WTC11 (cell line): ENCODE data around the gene PPP2R3A. TPM values are rescaled to one million over a fixed set of nuclear protein-coding genes. Genes with fewer than 3 reads are reported as not detected.

Experiments used
- ATAC-seq: fragments of 200-7000 bp; cut with Tn5 transposase; 2 replicates; pipeline ENCODE4 v1.10.0; 2021; ENCODE audit warnings: mild to moderate bottlenecking, moderate library complexity
- CTCF ChIA-PET: fragments of 300-600 bp; sonication (Branson Sonifier 250); formaldehyde crosslinking; loops from one replicate; lab custom pipeline; 2021; ENCODE audit warnings: antibody characterized with exemption; lab: Charles Lee
- POLR2A ChIA-PET: fragments of 350-600 bp; sonication (Branson Sonifier 250); formaldehyde crosslinking; loops from one replicate; lab custom pipeline; 2021; ENCODE audit warnings: antibody characterized with exemption; lab: Charles Lee
- DNase-seq: peaks from one replicate; pipeline ENCODE4 v3.0.0; 2021; ENCODE audit warnings: low spot score
- H3K27ac Mint-ChIP-seq: 2 replicates; pipeline ENCODE4 v1.8.0; 2021; ENCODE audit warnings: mixed read lengths
- H3K27me3 Mint-ChIP-seq: 2 replicates; pipeline ENCODE4 v1.8.0; 2021; ENCODE audit warnings: low read depth, mild to moderate bottlenecking, moderate library complexity, mixed read lengths
- H3K36me3 Mint-ChIP-seq: 2 replicates; pipeline ENCODE4 v1.8.0; 2021; ENCODE audit warnings: mixed read lengths
- H3K4me1 Mint-ChIP-seq: 2 replicates; pipeline ENCODE4 v1.8.0; 2022; ENCODE audit warnings: mixed read lengths
- H3K4me3 Mint-ChIP-seq: 2 replicates; pipeline ENCODE4 v1.8.0; 2021; ENCODE audit warnings: mild to moderate bottlenecking, moderate library complexity, mixed read lengths
- H3K9me3 Mint-ChIP-seq: 2 replicates; pipeline ENCODE4 v1.8.0; 2021; ENCODE audit warnings: mixed read lengths
- ATF1 ChIP-seq: sonication (generic); formaldehyde crosslinking; IDR thresholded peaks from 2 replicates; pipeline ENCODE4 v1.8.1; 2023; ENCODE audit warnings: mild to moderate bottlenecking, moderate library complexity, missing genetic modification reagents
- CREB1 ChIP-seq: sonication (generic); formaldehyde crosslinking; IDR thresholded peaks from 2 replicates; pipeline ENCODE4 v1.8.0; 2023; ENCODE audit warnings: mild to moderate bottlenecking, missing genetic modification reagents
- ERG ChIP-seq: fragments of 250-450 bp; sonication (Bioruptor Pico); IDR thresholded peaks from 2 replicates; pipeline ENCODE4 v1.8.0; 2021; ENCODE audit warnings: mild to moderate bottlenecking
- FOXJ3 ChIP-seq: sonication (generic); formaldehyde crosslinking; IDR thresholded peaks from 2 replicates; pipeline ENCODE4 v1.9.0; 2021; ENCODE audit warnings: missing genetic modification reagents, mild to moderate bottlenecking, borderline replicate concordance
- GABPB1 ChIP-seq: sonication (generic); formaldehyde crosslinking; IDR thresholded peaks from 2 replicates; pipeline ENCODE4 v1.8.1; 2023; ENCODE audit warnings: mild to moderate bottlenecking, missing genetic modification reagents
- GTF2I ChIP-seq: fragments of 250-450 bp; sonication (Bioruptor Pico); conservative IDR thresholded peaks from 2 replicates; pipeline ENCODE4 v1.4.0; 2021; ENCODE audit warnings: mild to moderate bottlenecking
- MYBL2 ChIP-seq: sonication (generic); formaldehyde crosslinking; IDR thresholded peaks from 2 replicates; pipeline ENCODE4 v1.8.1; 2023; ENCODE audit warnings: mild to moderate bottlenecking, moderate library complexity, missing genetic modification reagents
- NR1H2 ChIP-seq: sonication (generic); formaldehyde crosslinking; IDR thresholded peaks from 2 replicates; pipeline ENCODE4 v1.9.0; 2021; ENCODE audit warnings: mild to moderate bottlenecking, moderate library complexity, missing genetic modification reagents
- NR2C2 ChIP-seq: sonication (generic); formaldehyde crosslinking; IDR thresholded peaks from 2 replicates; pipeline ENCODE4 v1.8.0; 2022; ENCODE audit warnings: mild to moderate bottlenecking, missing genetic modification reagents
- PREB ChIP-seq: sonication (generic); formaldehyde crosslinking; IDR thresholded peaks from 2 replicates; pipeline ENCODE4 v1.8.1; 2022; ENCODE audit warnings: mild to moderate bottlenecking, missing genetic modification reagents, moderate library complexity, borderline replicate concordance
- RELA ChIP-seq: sonication (generic); formaldehyde crosslinking; IDR thresholded peaks from 2 replicates; pipeline ENCODE4 v1.8.1; 2022; ENCODE audit warnings: missing genetic modification reagents, mild to moderate bottlenecking, borderline replicate concordance
- SOX15 ChIP-seq: fragments of 250-450 bp; sonication (Bioruptor Pico); IDR thresholded peaks from 2 replicates; pipeline ENCODE4 v1.9.0; 2021; ENCODE audit warnings: mild to moderate bottlenecking
- SP1 ChIP-seq: sonication (generic); formaldehyde crosslinking; conservative IDR thresholded peaks from 2 replicates; pipeline ENCODE4 v1.8.1; 2022; ENCODE audit warnings: missing genetic modification reagents
- STAT6 ChIP-seq: sonication (generic); formaldehyde crosslinking; conservative IDR thresholded peaks from 2 replicates; pipeline ENCODE4 v1.8.1; 2023; ENCODE audit warnings: mild to moderate bottlenecking, low read depth, missing genetic modification reagents, moderate library complexity
- USF2 ChIP-seq: sonication (generic); formaldehyde crosslinking; IDR thresholded peaks from 2 replicates; pipeline ENCODE4 v1.8.1; 2023; ENCODE audit warnings: mild to moderate bottlenecking, missing genetic modification reagents, moderate library complexity
- ZNF512 ChIP-seq: sonication (generic); formaldehyde crosslinking; IDR thresholded peaks from 2 replicates; pipeline ENCODE4 v1.8.1; 2022; ENCODE audit warnings: missing genetic modification reagents, borderline replicate concordance
- ZNF671 ChIP-seq: fragments of 250-450 bp; sonication (Bioruptor Pico); IDR thresholded peaks from 2 replicates; pipeline ENCODE4 v1.8.0; 2021; ENCODE audit warnings: mild to moderate bottlenecking
- total RNA-seq: library from RNA; stranded (reverse); gene quantifications from 3 replicates; pipeline ENCODE4 v1.2.3, GENCODE V29; 2021

PPP2R3A gene
- total RNA-seq, 1 experiment from 2014 or later = 13.1 TPM

- ATAC-seq (no peak), DNase-seq (no peak)
- ChIA-PET CTCF (no interaction called here), POLR2A (no interaction called here)
- Mint-ChIP-seq H3K36me3 (peaks cover 6% of the 10 kb centered on the region; the same call in 1 of the 2 replicates), H3K4me1 (peaks cover 60% of the 10 kb centered on the region), H3K27ac (no peak overlapping the region), H3K27me3 (no peaks in the 10 kb centered on the region), H3K4me3 (no peak overlapping the region), H3K9me3 (peaks cover 6% of the 10 kb centered on the region)
- no peak for TF ChIP-seq ZNF512 (CRISPR knock-in tag)
These were observed 221.3 kb downstream of the PPP2R3A start for GRCh38 chr3:136186846-136187245.

GRCh38 chr3:136187868-136188267 is 222.3 kb downstream of the PPP2R3A start:
- no peaks in the 10 kb centered on the region for H3K27me3 Mint-ChIP-seq
- ATAC-seq (no peak), DNase-seq (no peak)
- ChIA-PET POLR2A (interaction anchor here (0.6 to 0.8 kb wide), 2 partner anchors 9 to 590 kb away, joined by 3 to 4 read pairs; partner anchors contain the start of gene MSL2), CTCF (interaction anchor here (0.5 to 1.3 kb wide), 3 partner anchors 9 to 564 kb away, joined by 3 to 6 read pairs (median 3); partner anchors contain the start of gene STAG1)
- no peak for TF ChIP-seq ATF1 (CRISPR knock-in tag)
- TF ChIP-seq STAT6 = no peak
- no peak for TF ChIP-seq FOXJ3 (CRISPR knock-in tag)
- TF ChIP-seq GABPB1 (CRISPR knock-in tag) = no peak
- no peak for TF ChIP-seq GTF2I (CRISPR knock-in tag)
- TF ChIP-seq USF2 (CRISPR knock-in tag) = no peak
- no peak for TF ChIP-seq PREB
- no peak for TF ChIP-seq MYBL2 (CRISPR knock-in tag)
- TF ChIP-seq CREB1 = no peak
- H3K9me3 Mint-ChIP-seq = peaks cover 6% of the 10 kb centered on the region
- H3K4me3 Mint-ChIP-seq = peak overlapping the region; percentile 20; the same call in 1 of the 2 replicates
- no peak overlapping the region for H3K27ac Mint-ChIP-seq
- peaks cover 6% of the 10 kb centered on the region; the same call in 1 of the 2 replicates for H3K36me3 Mint-ChIP-seq
- H3K4me1 Mint-ChIP-seq = peaks cover 62% of the 10 kb centered on the region

GRCh38 chr3:136189043-136189442 is 223.5 kb downstream of the PPP2R3A start:
- Mint-ChIP-seq H3K9me3 (peaks cover 6% of the 10 kb centered on the region), H3K27ac (peak overlapping the region; percentile 62; the same call in 1 of the 2 replicates), H3K4me3 (no peak overlapping the region), H3K27me3 (no peaks in the 10 kb centered on the region), H3K36me3 (peaks cover 6% of the 10 kb centered on the region; the same call in 1 of the 2 replicates), H3K4me1 (peaks cover 66% of the 10 kb centered on the region)
- no peak for ATAC-seq
- DNase-seq = no peak
- ChIA-PET POLR2A (no interaction called here), CTCF (no interaction called here)
- TF ChIP-seq RELA = no peak
- no peak for TF ChIP-seq ERG (CRISPR knock-in tag)
- TF ChIP-seq SP1 (CRISPR knock-in tag) = no peak
- TF ChIP-seq SOX15 (CRISPR knock-in tag) = no peak
- TF ChIP-seq GABPB1 (CRISPR knock-in tag) = no peak
- TF ChIP-seq ZNF671 = no peak
- TF ChIP-seq NR2C2 (CRISPR knock-in tag) = no peak
- TF ChIP-seq NR1H2 (CRISPR knock-in tag) = no peak
